GM18870 (cell line): ENCODE results near the gene PAX7.
"Not testable (repeated sequence)": the region's sequence is repeated elsewhere in the genome, so short reads cannot be mapped to it uniquely, and the experiment has no call there.

Source experiments
- ATAC-seq: cut with Tn5 transposase; IDR thresholded peaks from one replicate; pipeline ENCODE4 v1.9.1; 2021; ENCODE audit warnings: moderate library complexity; ENCODE audit not compliant: unreplicated experiment

The PAX7 gene

DNA sequence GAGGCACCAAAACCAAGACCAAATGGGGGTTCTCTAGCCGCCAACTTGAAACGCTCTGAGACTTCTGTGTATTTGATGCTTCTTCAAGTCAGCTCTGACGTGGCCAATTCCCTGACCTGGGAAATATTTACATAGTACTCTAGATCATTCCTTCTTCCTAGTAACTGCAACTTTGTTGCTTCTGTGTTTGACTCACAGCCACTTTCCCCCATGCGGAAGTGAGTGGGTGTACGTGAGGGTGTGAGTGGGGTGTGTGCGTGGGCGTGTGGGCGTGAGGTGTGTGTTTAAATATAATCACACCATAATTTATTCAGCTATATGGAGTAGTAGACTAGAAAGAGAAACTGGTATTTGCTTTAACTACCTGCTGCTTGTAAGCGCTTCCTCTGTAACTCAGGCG, 117.8 kb downstream of the PAX7 start:
- ATAC-seq: no peak

DNA sequence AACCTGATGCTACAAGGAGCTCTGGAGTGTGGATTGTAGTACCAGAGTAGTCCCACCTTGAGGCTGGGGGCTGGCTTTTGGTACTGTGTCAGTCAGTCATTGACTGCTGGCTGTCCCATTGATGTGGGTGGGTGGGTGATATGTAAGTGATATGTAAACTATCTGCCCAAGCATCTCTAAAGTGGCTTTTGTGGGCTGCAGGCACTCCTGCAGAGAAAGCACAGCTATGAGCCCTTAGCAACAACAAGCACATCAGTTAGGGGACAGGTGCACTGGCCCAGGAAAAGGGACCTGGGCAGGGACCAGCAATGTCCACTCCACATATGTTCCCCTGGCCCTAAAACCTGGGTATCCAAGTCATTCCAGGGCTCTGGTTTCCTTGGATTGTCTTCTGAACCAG, 118.9 kb downstream of the PAX7 start:
- ATAC-seq: no peak

DNA sequence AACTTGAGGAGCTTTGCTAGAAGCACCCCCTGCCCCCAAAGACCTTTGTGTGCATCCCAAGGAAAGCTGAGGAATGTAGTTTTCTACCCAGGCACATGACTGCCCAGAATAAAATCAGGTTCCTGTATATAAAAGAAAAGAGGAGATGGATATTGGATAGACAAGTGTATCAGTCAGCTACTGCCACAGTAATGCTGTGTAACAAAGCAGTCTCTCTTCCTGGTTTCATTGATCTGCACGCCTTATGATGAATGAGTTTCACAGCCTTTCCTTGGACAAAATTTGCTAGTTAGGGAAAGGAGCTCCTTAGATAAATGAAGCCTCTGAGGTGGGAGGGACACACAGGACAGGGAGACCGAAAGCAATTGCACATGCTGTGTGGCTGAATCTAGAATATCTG, 120.0 kb downstream of the PAX7 start:
- no peak for ATAC-seq

DNA sequence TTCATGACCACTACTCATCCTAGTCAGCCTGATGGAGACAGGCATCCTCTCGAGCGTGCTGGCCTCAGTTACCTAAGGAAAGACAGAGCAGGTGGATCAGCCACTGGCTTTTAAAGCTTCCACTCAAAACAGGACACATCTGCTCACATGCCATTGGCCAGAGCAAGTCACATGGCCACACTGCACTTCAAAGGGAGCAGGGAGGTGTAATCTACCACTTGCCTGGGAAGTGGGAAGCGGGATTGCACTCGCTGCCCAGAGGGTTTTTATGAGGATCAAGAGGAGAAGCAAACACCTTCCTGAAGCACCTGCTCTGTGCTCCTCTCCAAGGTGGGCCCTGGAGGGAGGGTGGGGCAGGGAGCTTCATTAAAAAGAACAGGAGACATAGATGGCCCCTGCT, 120.8 kb downstream of the PAX7 start:
- ATAC-seq: no peak

DNA sequence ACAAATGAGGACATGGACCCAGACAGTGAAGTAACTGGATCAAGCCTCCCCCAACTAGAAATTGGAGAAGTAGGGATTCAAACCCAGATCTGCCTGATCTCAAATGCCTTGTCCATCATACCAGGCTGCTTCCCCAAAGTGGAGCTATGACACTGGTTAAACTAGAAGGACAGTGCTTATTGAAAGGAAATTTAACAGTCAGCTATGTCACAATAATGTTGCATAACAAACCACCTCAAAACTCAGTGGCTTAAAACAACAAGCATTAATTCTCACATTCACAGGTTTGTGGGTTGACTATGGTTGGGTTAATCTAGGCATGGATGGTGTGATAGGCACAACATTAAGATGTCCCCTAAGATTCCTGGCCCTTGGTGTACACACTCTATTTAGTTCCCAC, 121.8 kb downstream of the PAX7 start:
- no peak for ATAC-seq

DNA sequence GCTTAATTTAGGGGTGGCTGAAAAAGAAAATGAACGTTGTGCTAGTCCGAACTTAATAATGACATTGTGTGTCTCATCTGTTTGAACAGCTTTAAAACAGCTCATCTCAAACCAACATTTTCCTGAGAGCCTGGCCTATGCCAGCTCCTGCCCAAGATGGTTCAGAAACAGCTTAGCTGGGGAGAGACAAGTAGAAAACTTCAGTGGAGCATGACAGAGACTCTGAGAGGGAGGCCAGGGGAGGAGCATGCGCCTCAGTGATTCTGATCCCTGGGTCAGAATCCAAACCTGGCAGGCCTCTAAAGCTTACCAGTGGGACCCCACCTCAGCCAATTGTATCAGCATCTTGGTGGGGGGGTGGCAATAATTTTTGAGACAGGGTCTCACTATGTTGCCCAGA, 129.5 kb downstream of the PAX7 start:
- ATAC-seq: no peak

DNA sequence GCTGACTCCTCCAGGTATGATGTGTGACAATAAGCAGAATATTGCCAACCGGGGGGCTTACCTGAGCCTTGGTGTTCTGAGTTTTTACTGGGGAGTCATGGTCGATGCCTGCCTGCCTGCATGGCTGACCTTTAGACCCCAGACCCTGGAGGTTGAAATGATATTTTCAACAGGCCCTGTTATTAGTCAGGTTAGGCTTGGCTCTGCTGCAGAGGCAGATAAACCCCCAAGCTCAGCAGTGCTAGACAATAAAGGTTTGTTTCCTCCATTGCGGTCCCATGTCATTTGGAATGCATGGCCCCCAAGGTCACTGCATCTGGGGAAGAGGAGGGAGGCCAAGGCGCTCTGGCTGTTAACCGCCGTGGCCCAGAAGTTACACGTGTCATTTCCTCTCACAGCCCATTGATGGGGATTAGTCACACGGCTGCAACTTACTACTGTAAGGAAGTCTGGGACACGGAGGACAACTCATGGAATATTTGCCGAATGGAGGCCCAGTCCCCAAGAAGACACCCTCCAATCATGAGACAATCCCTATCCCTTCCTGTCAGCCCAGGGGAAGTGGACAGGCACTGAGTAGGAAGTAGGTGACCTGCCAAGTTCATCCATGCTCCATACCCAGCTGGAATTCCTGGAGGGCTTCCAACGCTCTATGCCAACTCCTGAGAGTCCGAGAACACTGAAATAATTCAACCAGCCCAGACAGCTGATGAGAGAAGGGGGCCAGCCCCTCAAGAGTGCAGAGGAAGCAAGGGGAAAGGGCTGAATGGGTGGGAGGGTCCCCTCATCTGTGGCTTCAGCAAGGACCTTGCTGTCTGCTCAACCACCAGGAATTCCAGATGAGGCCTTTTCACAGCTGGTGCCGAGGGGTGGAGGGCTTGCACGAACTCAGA, 131.5 kb downstream of the PAX7 start:
- no peak for ATAC-seq

DNA sequence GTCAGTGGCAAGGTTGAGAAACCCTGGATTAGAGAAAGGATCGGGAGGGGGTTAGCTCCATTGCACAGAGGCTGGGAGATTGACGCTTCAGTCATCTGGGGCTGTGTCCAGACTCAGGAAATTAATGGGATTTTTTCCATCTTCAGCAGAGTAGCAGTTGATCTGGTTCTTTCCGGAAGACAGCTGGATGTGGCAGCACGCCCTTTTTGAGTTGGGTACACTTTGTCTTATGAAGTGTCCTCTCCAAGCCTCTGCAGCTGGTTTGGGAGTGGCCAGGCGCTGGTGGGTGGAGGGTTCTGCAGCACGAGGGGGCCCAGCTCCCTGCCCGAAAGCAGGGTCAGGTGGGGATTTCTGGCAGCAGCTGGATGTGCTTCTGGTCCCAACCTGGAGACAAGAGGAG, 133.7 kb downstream of the PAX7 start:
- ATAC-seq: no peak

DNA sequence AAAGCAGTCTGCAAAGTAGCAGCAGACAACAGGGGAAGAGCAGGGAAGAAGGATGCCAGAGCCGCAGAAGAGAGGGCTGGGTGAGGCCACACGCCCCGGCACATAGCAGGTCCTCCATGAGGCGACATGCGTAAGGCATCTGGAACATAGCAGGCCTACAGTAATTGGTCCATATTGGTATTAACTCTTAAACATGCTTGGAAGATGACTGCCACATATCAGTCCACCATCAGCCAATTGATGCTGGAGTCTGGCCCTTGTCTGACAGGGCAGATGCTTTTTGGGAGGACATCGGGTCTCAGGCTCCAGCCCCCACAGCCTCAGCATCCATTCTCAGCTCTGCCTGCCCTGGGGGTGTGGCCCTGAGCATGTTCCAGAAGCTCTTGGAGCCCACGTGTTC, 135.1 kb downstream of the PAX7 start:
- no peak for ATAC-seq

DNA sequence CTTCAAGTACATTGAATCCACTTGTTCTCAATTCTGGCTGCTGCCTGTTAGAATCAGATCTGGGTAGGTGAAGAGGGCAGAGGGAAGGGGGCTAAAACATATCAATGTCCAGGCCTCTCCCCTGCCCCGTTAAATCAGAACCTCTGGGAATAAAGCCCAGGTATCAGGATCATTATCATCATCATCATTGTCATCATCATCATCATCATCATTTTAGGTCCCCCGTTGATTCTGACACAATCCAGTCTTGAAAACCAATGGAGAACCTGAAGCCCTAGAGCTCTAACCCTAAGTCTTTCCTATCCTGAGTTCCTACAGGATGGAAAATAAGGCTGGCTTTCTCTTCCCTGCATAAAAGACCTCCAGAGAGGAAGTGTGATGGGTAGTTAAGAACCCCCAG, 135.7 kb downstream of the PAX7 start:
- no peak for ATAC-seq

DNA sequence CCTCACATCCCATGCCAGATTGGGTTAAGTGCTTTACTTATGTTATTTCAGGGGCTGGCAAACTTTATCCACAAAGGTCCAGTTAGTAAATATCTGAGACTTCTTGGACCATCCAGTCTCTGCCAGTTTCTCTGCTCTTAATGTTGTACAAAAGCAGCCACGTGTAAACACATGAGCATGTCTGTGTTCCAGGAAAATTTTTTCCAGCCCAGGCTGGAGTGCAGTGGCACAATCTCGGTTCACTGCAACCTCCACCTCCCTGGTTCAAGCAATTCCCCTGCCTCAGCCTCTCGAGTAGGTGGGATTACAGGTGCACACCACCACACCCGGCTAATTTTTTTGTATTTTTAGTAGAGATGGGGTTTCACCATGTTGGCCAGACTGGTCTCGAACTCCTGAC, 136.9 kb downstream of the PAX7 start:
- ATAC-seq: not testable (repeated sequence)

DNA sequence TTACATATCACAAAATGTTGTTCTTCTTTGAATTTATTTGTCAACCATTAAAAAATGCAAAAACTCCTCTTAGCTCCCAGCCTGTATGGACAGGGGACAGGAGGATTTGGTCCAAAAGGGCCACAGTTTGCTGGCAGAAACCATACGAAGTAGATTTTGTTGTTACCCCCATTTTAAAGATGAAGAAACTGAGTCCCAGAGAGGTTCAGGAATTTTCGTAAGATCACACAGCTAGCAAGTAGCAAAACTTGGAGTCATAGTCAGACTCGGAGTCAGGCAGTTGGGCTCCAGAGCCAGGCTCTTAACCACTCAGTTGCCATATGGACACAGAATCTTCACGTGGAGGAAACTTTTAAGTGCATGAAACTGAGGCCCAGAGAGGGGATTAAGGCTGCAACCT, 137.4 kb downstream of the PAX7 start:
- no peak for ATAC-seq

DNA sequence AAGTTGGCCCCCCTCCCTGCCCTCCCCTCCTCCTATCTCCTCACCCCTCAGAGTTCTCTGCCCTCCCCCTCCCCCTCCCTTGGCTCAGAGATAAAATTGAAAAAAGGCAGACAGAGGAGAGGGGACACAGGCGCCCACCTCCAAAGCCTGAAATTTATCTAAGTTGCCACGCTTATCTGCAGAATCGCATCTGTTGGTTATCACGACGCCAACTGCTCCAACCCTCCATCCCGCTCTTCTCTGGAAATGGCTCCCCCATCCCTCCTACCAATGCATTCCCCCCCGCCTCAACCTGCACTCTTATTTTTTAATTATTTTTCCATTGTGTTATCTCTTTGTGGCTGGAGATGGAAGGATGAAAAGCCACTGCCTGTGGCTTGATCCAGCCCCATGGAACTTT, 138.5 kb downstream of the PAX7 start:
- no peak for ATAC-seq

DNA sequence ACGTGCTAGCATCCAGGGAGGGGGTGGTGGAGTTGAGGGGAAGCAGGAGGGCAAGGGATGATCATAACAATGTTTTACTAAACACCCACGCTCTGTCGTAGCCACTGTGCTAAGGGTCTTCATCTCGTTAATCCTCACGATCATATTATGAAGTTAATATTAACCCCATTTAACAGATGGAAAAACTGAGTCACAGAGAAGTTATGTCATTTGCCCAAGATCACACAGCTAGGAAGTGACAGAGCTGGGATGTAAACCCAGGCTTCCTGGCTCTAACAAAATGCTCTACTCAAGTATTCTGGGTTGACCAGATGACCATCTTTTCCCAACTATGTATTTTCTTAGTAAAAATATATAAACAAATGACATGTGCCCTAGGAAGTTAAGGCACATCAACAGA, 140.2 kb downstream of the PAX7 start:
- no peak for ATAC-seq

DNA sequence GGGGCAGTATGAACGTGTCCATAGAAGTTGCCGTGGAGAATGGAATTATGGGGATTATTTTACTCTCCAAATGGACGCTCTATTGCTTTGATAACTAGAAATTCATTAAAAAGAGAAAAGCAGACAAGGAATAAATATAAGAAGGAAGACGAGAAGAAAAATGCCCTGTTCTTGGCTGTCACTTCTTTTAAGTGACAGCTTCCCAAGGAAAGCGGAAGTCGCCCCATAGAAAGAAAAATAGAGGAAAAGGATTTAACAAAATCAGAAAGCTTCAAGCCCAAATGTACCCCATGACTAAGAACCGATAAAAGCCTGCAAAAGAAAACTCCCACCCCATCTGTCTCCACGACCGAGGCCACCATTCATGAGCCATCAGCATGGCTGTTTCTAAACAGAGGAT, 143.1 kb downstream of the PAX7 start:
- ATAC-seq: no peak

DNA sequence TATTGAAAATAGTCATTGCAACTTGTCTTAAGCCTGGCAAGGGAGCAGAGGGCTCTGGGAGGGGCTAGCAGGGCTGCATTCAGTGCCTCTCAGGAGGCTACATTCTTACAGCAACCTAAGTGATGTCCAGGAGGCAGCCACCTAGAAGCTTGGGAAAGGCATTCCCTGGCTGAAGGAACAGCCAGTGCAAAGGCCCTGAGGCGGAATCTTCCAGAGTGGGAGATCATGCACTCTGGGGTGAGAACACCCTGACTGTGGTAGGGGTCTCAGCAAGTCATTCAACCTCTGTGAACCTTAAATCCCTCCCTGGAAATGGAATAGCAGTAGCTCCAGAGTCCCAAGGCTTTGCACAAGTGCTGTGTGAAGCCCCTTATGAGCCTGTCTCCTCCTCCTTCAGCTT, 144.7 kb downstream of the PAX7 start:
- ATAC-seq: no peak

DNA sequence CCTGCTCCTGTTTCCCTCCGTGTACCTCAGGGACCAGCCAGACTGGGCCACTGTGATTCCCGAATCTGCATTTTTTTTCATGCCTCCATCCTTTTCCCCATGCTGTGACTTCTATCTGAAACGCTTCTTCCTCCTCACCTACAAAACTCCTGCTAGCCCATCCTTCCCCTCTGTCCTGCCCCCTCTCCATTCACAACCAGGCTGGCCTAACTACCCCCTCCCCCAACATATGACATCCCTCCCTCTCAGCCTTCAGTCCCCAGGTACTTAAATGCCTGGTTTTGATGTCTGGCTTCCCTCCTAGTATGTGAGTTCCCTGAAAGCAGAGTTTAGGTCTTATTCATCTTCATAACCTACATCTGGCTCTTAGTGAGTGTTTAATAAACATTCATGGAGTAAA, 146.1 kb downstream of the PAX7 start:
- ATAC-seq: no peak

DNA sequence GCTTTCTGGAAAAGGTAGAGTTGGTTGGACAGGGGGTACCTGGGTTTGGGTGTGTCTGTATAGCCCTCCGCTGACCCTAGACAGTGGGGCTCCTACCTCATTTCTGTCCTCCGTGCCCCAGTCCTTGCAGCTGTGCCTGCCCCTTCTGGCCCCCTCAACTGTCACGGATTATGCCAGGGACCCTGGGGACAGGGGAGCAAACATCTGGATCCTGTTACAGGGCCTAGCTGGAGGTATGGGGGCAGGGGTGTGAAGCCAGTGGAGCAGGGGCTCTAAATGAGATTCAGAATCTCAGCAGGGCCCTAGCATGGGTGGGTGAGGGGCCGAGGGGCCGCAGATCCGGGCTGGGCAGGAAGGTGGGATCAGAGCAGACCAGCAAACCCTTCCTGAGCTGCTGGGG, 147.8 kb downstream of the PAX7 start:
- ATAC-seq: no peak

DNA sequence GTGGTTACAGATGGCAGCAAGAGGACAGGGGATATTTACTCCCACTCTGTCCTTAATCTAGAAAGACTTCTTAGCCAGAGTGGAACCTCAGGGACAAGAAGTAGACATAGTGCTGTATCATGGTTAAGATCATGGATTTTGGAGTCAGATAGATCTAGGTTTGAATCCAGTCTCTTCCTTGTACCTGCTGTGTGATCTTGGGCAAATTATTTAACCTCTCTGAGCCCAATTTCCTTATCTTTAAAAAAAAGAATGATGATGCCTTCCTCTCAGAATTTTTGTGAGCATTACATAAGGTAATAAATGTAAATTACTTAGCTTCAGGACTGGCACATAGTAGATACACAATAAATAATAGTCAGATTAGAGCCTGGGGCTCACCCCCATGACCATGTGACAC, 150.4 kb downstream of the PAX7 start:
- ATAC-seq: no peak

DNA sequence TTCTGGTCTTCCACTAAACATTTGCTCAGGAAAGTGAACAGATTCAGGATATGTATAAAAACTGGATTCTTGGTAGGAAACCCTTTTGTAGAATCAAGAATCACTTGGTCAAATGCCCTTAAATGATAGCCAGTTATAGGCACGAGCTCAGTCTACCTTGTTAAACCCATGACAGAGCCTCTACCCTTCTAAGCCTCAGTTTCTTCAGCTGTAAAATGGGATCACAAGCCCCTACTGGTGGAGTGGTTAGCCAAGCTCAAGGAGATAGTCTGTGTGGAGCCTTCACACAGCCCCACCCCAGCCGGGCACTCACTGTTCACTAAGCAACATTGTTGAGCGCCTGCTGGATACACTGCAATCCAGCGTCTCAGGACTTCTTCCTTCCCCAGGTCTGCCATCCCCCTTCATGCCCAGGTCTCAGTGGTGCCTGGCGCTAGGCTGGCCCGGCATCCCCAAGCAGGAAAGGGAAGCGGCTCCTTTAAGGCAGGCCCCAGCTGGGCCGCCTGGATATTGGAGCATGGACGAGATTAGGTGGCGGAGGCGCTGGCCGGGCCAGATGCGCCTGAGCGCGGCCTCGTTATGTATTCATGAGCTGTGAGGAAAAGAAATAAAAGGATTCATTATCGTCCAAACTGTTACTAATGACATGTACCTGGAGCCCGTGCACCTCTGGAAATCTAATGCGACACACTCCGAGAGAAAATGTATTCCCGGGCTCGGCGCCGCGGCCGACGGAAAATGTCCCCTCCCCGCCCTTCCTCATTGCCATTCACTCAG, 153.2 kb downstream of the PAX7 start:
- ATAC-seq: no peak

DNA sequence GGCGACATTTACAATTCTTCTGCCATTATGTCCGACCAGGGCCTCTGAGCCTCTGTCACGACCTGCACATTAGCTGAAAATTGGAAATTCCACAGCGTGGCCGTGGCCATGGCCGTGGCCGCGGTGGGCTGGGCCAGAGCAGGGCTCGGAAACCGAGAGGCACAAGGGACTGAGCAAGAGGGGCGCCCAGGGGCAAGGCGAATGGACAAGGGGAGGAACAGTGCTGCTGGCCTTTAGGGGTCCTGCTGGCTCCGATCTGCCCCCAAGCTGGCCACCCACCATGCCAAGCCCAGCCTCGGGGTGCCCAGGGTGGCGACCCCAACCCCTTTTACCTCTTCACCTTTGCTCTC, 153.8 kb downstream of the PAX7 start:
- ATAC-seq: no peak

DNA sequence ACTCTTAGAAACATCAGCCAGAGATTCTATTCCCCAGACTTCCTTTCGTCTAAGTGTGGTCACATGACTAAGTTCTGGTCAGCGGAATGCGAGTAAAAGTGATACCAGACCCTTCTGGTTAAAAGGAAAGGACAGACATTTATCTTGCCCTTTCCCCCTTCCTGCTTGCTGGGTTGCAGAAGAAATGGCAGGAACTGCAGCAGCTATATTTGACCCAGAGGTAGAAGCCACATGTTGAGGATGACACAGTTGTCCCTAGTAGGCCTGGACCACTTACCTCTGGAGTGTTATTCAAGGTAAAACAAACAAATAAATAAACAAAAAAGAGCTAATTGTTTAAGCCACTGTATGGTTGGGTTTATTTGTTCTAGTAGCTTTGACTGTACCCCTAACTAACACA, 155.5 kb downstream of the PAX7 start:
- ATAC-seq: no peak
